ENCODE data around the gene AMIGO1. TPM values are rescaled to one million over a fixed set of nuclear protein-coding genes. Genes with fewer than 3 reads are reported as not detected.
A peak's percentile ranks its signal among the peaks of the same experiment; 100 is the strongest.

Gene AMIGO1
- total RNA-seq, 1 donor from 2014 or later = 9.1 TPM

DNA sequence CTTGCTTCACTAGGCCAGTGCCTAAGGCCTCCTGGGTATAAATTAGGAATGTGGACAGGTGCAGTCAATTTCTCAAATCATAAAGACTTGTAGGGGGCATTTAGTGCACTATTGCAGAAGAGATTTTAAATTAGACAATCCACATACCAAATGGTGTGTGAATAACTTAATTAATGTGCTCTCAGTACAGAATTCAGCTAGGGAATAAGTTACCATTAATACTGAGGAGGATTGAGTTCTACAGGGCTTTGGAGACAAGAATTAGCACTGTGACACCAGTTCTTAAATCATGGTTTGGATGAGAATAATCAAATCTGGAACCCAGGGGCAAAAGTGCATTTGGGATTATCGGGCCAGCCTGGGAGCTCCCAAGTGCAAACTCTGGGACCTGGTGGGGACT, 41.5 kb downstream of the AMIGO1 start:
- ATAC-seq (no peak), DNase-seq (no peak)
- peaks cover 74% of the 10 kb centered on the region for H3K27me3 ChIP-seq (ENCODE audit: low read depth)
- TF ChIP-seq, protein P1, sequence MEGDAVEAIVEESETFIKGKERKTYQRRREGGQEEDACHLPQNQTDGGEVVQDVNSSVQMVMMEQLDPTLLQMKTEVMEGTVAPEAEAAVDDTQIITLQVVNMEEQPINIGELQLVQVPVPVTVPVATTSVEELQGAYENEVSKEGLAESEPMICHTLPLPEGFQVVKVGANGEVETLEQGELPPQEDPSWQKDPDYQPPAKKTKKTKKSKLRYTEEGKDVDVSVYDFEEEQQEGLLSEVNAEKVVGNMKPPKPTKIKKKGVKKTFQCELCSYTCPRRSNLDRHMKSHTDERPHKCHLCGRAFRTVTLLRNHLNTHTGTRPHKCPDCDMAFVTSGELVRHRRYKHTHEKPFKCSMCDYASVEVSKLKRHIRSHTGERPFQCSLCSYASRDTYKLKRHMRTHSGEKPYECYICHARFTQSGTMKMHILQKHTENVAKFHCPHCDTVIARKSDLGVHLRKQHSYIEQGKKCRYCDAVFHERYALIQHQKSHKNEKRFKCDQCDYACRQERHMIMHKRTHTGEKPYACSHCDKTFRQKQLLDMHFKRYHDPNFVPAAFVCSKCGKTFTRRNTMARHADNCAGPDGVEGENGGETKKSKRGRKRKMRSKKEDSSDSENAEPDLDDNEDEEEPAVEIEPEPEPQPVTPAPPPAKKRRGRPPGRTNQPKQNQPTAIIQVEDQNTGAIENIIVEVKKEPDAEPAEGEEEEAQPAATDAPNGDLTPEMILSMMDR (IDR thresholded peaks at IDR 0.05) = no peak
- no peaks in the 10 kb centered on the region for H3K36me3 ChIP-seq
- H3K4me3 ChIP-seq = no peak overlapping the region
- no peaks in the 10 kb centered on the region for H3K9me3 ChIP-seq
- H3K27ac ChIP-seq = no peak overlapping the region
- intact Hi-C loops (cut with DNase I) = no loop called here
- H3K4me1 ChIP-seq = peaks cover 13% of the 10 kb centered on the region

DNA sequence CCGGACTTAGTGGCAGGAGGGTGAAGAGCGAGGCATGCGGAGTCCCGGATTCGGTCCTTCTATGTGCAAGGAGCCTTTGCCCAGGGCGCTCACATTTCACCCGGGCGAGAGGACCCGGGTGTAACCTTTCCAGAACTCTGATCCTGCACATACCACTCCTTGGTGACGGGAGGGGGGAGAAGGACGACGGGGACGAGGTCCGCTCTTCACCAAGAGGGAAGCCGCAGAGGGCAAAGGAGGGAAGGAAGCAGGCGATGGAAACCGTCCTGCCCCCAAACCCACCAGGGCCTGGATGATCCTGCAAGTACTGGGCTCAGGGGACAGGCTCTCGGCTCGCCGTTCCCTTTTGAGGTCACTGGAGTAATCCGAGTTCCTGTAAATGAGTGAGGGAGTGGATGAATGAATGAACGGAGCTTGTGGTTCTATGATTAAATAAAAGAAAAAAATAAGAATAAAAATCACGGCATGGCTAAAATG, 42.2 kb downstream of the AMIGO1 start:
- Histone ChIP-seq H3K4me3 (peak overlapping the region; percentile 67), H3K27ac (no peak overlapping the region), H3K9me3 (no peaks in the 10 kb centered on the region), H3K36me3 (no peaks in the 10 kb centered on the region), H3K4me1 (peaks cover 13% of the 10 kb centered on the region), H3K27me3 (ENCODE audit: low read depth) (peaks cover 68% of the 10 kb centered on the region)
- TF ChIP-seq, protein P1 (IDR thresholded peaks at IDR 0.05) = no peak
- no peak for DNase-seq
- peak in 1 of 2 donors; percentile 50 for ATAC-seq
- intact Hi-C loops (cut with DNase I) = no loop called here

DNA sequence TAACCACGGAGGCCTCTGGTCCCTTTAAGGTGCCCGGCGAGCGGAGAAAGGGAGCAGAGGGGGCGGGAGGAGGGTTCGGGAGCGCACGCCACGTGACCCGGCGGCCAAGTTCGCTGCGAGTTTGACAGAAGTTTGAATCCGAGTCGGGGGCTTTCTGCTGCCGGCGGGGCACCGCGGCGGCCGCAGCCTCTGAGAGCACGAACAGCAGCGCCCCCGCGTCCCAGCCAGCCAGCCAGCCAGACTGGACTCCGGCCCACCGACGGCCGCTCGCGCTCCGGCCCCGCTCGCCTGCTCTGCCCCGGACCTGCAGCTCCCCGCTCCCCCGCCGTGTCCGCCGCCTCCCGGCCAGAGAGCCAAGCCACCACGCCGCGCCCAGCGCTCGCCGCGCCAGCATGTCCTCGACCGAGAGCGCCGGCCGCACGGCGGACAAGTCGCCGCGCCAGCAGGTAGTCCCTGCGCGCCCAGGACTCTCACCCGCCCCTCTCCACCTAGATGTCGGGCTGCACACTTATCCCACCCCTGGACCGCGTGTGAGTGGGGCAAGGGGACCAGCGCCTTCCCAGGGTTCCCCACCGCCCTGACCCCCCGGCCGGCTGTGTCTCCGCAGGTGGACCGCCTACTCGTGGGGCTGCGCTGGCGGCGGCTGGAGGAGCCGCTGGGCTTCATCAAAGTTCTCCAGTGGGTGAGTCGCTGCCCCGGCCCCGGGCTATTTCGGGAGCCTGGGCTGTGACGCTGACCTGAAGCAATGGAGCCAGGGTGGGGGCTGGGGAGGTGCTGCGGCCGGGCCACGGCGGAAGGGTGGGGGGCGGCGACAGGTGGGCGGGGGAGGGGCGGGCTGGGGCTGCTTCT, 42.9 kb downstream of the AMIGO1 start, which contains the start of gene SYPL2:
SYPL2 (plus strand) TSS at position 95 of the 849 bp plus-strand sequence; CDS start at position 393, 298 bp downstream.
- Histone ChIP-seq H3K27ac (peak within 1 kb of the TSS; percentile 36), H3K27me3 (ENCODE audit: low read depth) (peaks cover 72% of the 10 kb centered on the region), H3K36me3 (no peaks in the 10 kb centered on the region), H3K9me3 (no peaks in the 10 kb centered on the region), H3K4me1 (peaks cover 13% of the 10 kb centered on the region), H3K4me3 (peak within 1 kb of the TSS; percentile 67)
- DNase-seq (peak; percentile 61), ATAC-seq (peak; percentile 84 to 93)
- TF ChIP-seq, protein P1 (IDR thresholded peaks at IDR 0.05) = no peak
- intact Hi-C loops (cut with DNase I) = no loop called here

DNA sequence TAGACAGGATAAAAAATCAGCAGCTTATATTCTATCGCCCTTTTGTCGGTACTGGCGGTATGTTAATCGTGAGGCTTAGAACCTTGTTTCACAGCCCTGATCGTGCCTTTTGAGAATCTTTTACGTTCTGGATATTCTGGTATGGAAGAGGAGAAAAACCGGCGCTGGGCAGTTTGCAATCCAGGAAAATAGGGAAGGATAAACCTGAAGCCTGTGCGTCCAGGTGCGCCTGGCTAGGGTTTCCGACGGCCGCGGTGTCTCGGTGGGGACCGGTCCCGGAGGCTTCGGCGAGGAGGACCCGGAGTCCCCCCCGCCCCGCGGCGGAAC, 43.4 kb downstream of the AMIGO1 start:
- no peaks in the 10 kb centered on the region for H3K36me3 ChIP-seq
- TF ChIP-seq, protein P1 (IDR thresholded peaks at IDR 0.05) = no peak
- H3K27ac ChIP-seq = peak overlapping the region; percentile 36
- ATAC-seq (no peak), DNase-seq (no peak)
- H3K4me3 ChIP-seq = peak overlapping the region; percentile 67
- no peaks in the 10 kb centered on the region for H3K9me3 ChIP-seq
- peaks cover 78% of the 10 kb centered on the region for H3K27me3 ChIP-seq (ENCODE audit: low read depth)
- intact Hi-C loops (cut with DNase I) = no loop called here
- H3K4me1 ChIP-seq = peaks cover 13% of the 10 kb centered on the region

DNA sequence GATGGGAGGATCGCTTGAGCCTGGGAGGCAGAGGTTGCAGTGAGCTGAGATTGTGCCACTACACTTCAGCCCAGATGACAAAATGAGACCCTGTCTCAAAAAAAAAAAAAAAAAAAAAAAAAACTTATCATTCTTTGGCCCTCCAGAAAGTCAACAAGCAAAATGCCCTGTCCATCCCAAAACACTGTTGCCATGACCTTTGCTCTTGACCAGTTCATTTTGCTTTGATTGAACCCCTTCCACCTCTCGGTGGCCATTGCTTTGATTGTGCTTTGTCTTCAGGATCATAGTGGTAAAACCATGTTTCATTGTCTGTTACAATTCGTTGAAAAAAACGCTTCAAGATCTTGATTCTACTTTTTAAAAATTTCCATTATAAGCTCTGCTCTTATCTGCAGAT, 51.7 kb downstream of the AMIGO1 start:
- DNase-seq (no peak), ATAC-seq (no peak)
- intact Hi-C loops (cut with DNase I) = no loop called here
- Histone ChIP-seq H3K9me3 (no peaks in the 10 kb centered on the region), H3K36me3 (no peaks in the 10 kb centered on the region), H3K27ac (no peak overlapping the region), H3K4me3 (no peak overlapping the region), H3K27me3 (ENCODE audit: low read depth) (peaks cover 11% of the 10 kb centered on the region), H3K4me1 (no peaks in the 10 kb centered on the region)
- TF ChIP-seq, protein P1 (IDR thresholded peaks at IDR 0.05) = no peak

Measured in lower lobe of right lung (tissue), 2 donors.